H9 (cell line): Measurements from ENCODE around the gene ADORA3. TPM values are rescaled to one million over a fixed set of nuclear protein-coding genes. Genes with fewer than 3 reads are reported as not detected.

Experiments
- DNase-seq: peaks from one replicate; pipeline ENCODE4 v3.0.0-alpha.2; 2017
- H2AFZ ChIP-seq: one replicate; pipeline ENCODE4 v1.6.1; 2013; ENCODE audit warnings: mild to moderate bottlenecking, low read length, control low read depth, moderate library complexity
- H2AK5ac ChIP-seq: 2 replicates; pipeline ENCODE4 v1.6.1; 2013; ENCODE audit warnings: low read length, control low read depth, mixed read lengths; ENCODE audit not compliant: insufficient read length
- H2BK120ac ChIP-seq: one replicate; pipeline ENCODE4 v1.6.1; 2013; ENCODE audit warnings: low read depth, mild to moderate bottlenecking, low read length, control low read depth, inconsistent platforms; ENCODE audit not compliant: poor library complexity, severe bottlenecking
- H2BK12ac ChIP-seq: 2 replicates; pipeline ENCODE4 v1.6.1; 2013; ENCODE audit warnings: low read length, control low read depth, mixed read lengths, low read depth; ENCODE audit not compliant: insufficient read length
- H2BK15ac ChIP-seq: 2 replicates; pipeline ENCODE4 v1.6.1; 2013; ENCODE audit warnings: low read depth, low read length, control low read depth
- H2BK20ac ChIP-seq: one replicate; pipeline ENCODE4 v1.6.1; 2013; ENCODE audit warnings: low read depth, mild to moderate bottlenecking, low read length, control low read depth, inconsistent platforms; ENCODE audit not compliant: poor library complexity, severe bottlenecking
- H2BK5ac ChIP-seq: 2 replicates; pipeline ENCODE4 v1.6.1; 2013; ENCODE audit warnings: low read length, control low read depth, mixed read lengths; ENCODE audit not compliant: insufficient read length
- H3K14ac ChIP-seq: 2 replicates; pipeline ENCODE4 v1.6.1; 2013; ENCODE audit warnings: low read length, control low read depth; ENCODE audit not compliant: insufficient read depth
- H3K18ac ChIP-seq: 2 replicates; pipeline ENCODE4 v1.6.1; 2013; ENCODE audit warnings: low read depth, mild to moderate bottlenecking, mixed read lengths, low read length, control low read depth; ENCODE audit not compliant: insufficient read length
- H3K23ac ChIP-seq: 2 replicates; pipeline ENCODE4 v1.6.1; 2013; ENCODE audit warnings: low read length, control low read depth, mixed read lengths, low read depth; ENCODE audit not compliant: insufficient read length
- H3K23me2 ChIP-seq: 2 replicates; pipeline ENCODE4 v1.6.1; 2013; ENCODE audit warnings: low read depth, mild to moderate bottlenecking, mixed read lengths, low read length, control low read depth; ENCODE audit not compliant: insufficient read length, poor library complexity, severe bottlenecking
- H3K27ac ChIP-seq: 2 replicates; pipeline ENCODE4 v1.5.1; 2013; ENCODE audit warnings: low read length, control low read depth, mixed read lengths, low read depth; ENCODE audit not compliant: insufficient read length
- H3K27me3 ChIP-seq: 2 replicates; pipeline ENCODE4 v1.6.1; 2013; ENCODE audit warnings: low read length, control low read depth, inconsistent platforms; ENCODE audit not compliant: insufficient read depth
- H3K4ac ChIP-seq: 2 replicates; pipeline ENCODE4 v1.6.1; 2013; ENCODE audit warnings: low read depth, mild to moderate bottlenecking, control low read depth, inconsistent platforms, low read length, moderate library complexity
- H3K4me1 ChIP-seq: 2 replicates; pipeline ENCODE4 v1.6.1; 2013; ENCODE audit warnings: low read length, control low read depth, inconsistent platforms; ENCODE audit not compliant: insufficient read depth
- H3K4me2 ChIP-seq: 2 replicates; pipeline ENCODE4 v1.6.1; 2013; ENCODE audit warnings: low read length, control low read depth, mixed read lengths; ENCODE audit not compliant: insufficient read length, insufficient read depth
- H3K56ac ChIP-seq: 2 replicates; pipeline ENCODE4 v1.6.1; 2013; ENCODE audit warnings: low read depth, mild to moderate bottlenecking, mixed read lengths, low read length, control low read depth; ENCODE audit not compliant: insufficient read length
- H3K79me1 ChIP-seq: 2 replicates; pipeline ENCODE4 v1.6.1; 2013; ENCODE audit warnings: low read depth, mild to moderate bottlenecking, moderate library complexity, low read length, control low read depth, inconsistent platforms; ENCODE audit not compliant: insufficient read depth, poor library complexity, severe bottlenecking
- H3K79me2 ChIP-seq: 2 replicates; pipeline ENCODE4 v1.6.1; 2013; ENCODE audit warnings: low read length, control low read depth, inconsistent platforms; ENCODE audit not compliant: insufficient read depth
- H3K9ac ChIP-seq: 2 replicates; pipeline ENCODE4 v1.6.1; 2013; ENCODE audit warnings: low read length, control low read depth, mixed read lengths; ENCODE audit not compliant: insufficient read length; ENCODE audit errors: extremely low read depth
- H3K9me3 ChIP-seq: one replicate; pipeline ENCODE4 v1.6.1; 2013; ENCODE audit warnings: low read depth, low read length, inconsistent platforms; ENCODE audit not compliant: control insufficient read depth
- H3T11ph ChIP-seq: one replicate; pipeline ENCODE4 v1.6.1; 2013; ENCODE audit warnings: mild to moderate bottlenecking, low read length, control low read depth, inconsistent platforms
- H4K20me1 ChIP-seq: one replicate; pipeline ENCODE4 v1.6.1; 2013; ENCODE audit not compliant: control insufficient read depth, insufficient read length, insufficient read depth
- H4K5ac ChIP-seq: 2 replicates; pipeline ENCODE4 v1.6.1; 2013; ENCODE audit warnings: low read depth, mild to moderate bottlenecking, mixed read lengths, low read length, control low read depth; ENCODE audit not compliant: insufficient read length
- H4K8ac ChIP-seq: replicated peaks from 2 replicates; pipeline ENCODE4 v1.6.1; 2013; ENCODE audit warnings: low read length, control low read depth, mixed read lengths, low read depth; ENCODE audit not compliant: insufficient read length
- H4K91ac ChIP-seq: 2 replicates; pipeline ENCODE4 v1.6.1; 2013; ENCODE audit warnings: low read depth, mild to moderate bottlenecking, moderate library complexity, mixed read lengths, low read length, control low read depth; ENCODE audit not compliant: insufficient read length
- H3K27ac Mint-ChIP-seq, 3 experiments: 2 replicates in 2 of 3; 3 replicates in 1 of 3; pipeline ENCODE4 v1.8.0; 2020 to 2021; ENCODE audit warnings: mixed read lengths in 3 of 3, mild to moderate bottlenecking in 1 of 3, moderate library complexity in 1 of 3
- H3K27me3 Mint-ChIP-seq: 2 replicates; pipeline ENCODE4 v1.8.0; 2021; ENCODE audit warnings: low read depth, mild to moderate bottlenecking, moderate library complexity, mixed read lengths
- H3K36me3 Mint-ChIP-seq, 3 experiments: 2 replicates in 2 of 3; 3 replicates in 1 of 3; pipeline ENCODE4 v1.8.0; 2020 to 2021; ENCODE audit warnings: low read depth in 3 of 3, mixed read lengths in 3 of 3; ENCODE audit not compliant: insufficient read depth in 1 of 3
- H3K4me1 Mint-ChIP-seq, 2 experiments: 2 replicates each; pipeline ENCODE4 v1.8.0; 2020; ENCODE audit warnings: mixed read lengths in 2 of 2
- H3K4me3 Mint-ChIP-seq, 2 experiments: 2 replicates in 1 of 2; 3 replicates in 1 of 2; pipeline ENCODE4 v1.8.0; 2020 to 2021; ENCODE audit warnings: mild to moderate bottlenecking in 2 of 2, mixed read lengths in 2 of 2, moderate library complexity in 1 of 2
- H3K9me3 Mint-ChIP-seq, 2 experiments: 2 replicates in 1 of 2; 3 replicates in 1 of 2; pipeline ENCODE4 v1.8.0; 2020; ENCODE audit warnings: mild to moderate bottlenecking in 2 of 2, mixed read lengths in 2 of 2, moderate library complexity in 1 of 2
- CTCF ChIP-seq: fragments of 200-600 bp; sonication (generic); conservative IDR thresholded peaks from 3 replicates; pipeline ENCODE4 v1.8.0; 2021; ENCODE audit warnings: antibody characterized with exemption, mild to moderate bottlenecking
- WGBS: extraction: QIAGEN DNeasy Blood & Tissue Kit; methylation state at CpG from one replicate; pipeline ENCODE4 v1.1.7; 2013; ENCODE audit warnings: missing lambda C conversion rate, low lambda C conversion rate, mixed read lengths; ENCODE audit not compliant: insufficient read length; ENCODE audit errors: extremely low coverage; 5-methylcytosine and 5-hydroxymethylcytosine counted together
- total RNA-seq: library from RNA; stranded (reverse); gene quantifications from 2 replicates; pipeline ENCODE4 v1.2.1, GENCODE V29; 2021

The ADORA3 gene
- total RNA-seq, 1 experiment from 2014 or later: not detected

- H4K20me1 ChIP-seq: no peaks in the 10 kb centered on the region
- H3K9ac ChIP-seq: no peak overlapping the region
- H3K4me1 ChIP-seq: no peaks in the 10 kb centered on the region
- no peak overlapping the region for H2BK15ac ChIP-seq
- no peak overlapping the region for H3K4ac ChIP-seq
- H3K27me3 Mint-ChIP-seq: no peaks in the 10 kb centered on the region
- H3K27ac ChIP-seq: no peak overlapping the region
- WGBS: no CpG with 5 or more reads among the region's 3 CpGs
- no peak overlapping the region for H3K27ac Mint-ChIP-seq
- H2AFZ ChIP-seq: no peak overlapping the region
- H3K36me3 Mint-ChIP-seq: no peaks in the 10 kb centered on the region
- no peak overlapping the region for H3T11ph ChIP-seq
- TF ChIP-seq CTCF: no peak
- no peak overlapping the region for H2BK5ac ChIP-seq
- no peak overlapping the region for H4K8ac ChIP-seq
- no peak overlapping the region for H3K18ac ChIP-seq
- H2BK12ac ChIP-seq: no peak overlapping the region
- H3K27me3 ChIP-seq: no peaks in the 10 kb centered on the region
- peaks cover 0 to 6% of the 10 kb centered on the region in 2 experiments; a peak in 2 of 4 replicates for H3K4me1 Mint-ChIP-seq
- H2BK120ac ChIP-seq: no peak overlapping the region
- no peaks in the 10 kb centered on the region for H3K9me3 ChIP-seq
- no peak overlapping the region for H3K14ac ChIP-seq
- no peak overlapping the region for H2AK5ac ChIP-seq
- no peak overlapping the region for H3K4me2 ChIP-seq
- H4K91ac ChIP-seq: no peak overlapping the region
- DNase-seq: no peak
- H4K5ac ChIP-seq: no peak overlapping the region
- no peak overlapping the region for H3K4me3 Mint-ChIP-seq
- H2BK20ac ChIP-seq: no peak overlapping the region
- H3K79me1 ChIP-seq: no peaks in the 10 kb centered on the region
- H3K23ac ChIP-seq: no peak overlapping the region
- no peak overlapping the region for H3K56ac ChIP-seq
- no peaks in the 10 kb centered on the region for H3K79me2 ChIP-seq
- H3K23me2 ChIP-seq: no peaks in the 10 kb centered on the region
- H3K9me3 Mint-ChIP-seq: no peaks in the 10 kb centered on the region
Measured at GRCh38 chr1:111553196-111553595, 49.8 kb upstream of the ADORA3 start.
